ES-I3 (cell line): Measurements from ENCODE around the gene CEMIP2.
"Not testable (repeated sequence)": the region's sequence is repeated elsewhere in the genome, so short reads cannot be mapped to it uniquely, and the experiment has no call there.

ENCODE experiments used
- H3K36me3 ChIP-seq: 2 replicates; pipeline ENCODE4 v1.6.1; 2013; ENCODE audit warnings: mild to moderate bottlenecking, low read length, control low read depth, moderate library complexity; ENCODE audit not compliant: insufficient read depth
- H3K4me1 ChIP-seq: 2 replicates; pipeline ENCODE4 v1.6.1; 2013; ENCODE audit warnings: mild to moderate bottlenecking, control low read depth, low read length; ENCODE audit not compliant: insufficient read depth
- H3K9ac ChIP-seq: 2 replicates; pipeline ENCODE4 v1.6.1; 2013; ENCODE audit warnings: low read depth, mild to moderate bottlenecking, low read length, moderate library complexity
- H3K9me3 ChIP-seq: 2 replicates; pipeline ENCODE4 v1.6.1; 2013; ENCODE audit warnings: mild to moderate bottlenecking, low read length, moderate library complexity; ENCODE audit not compliant: control insufficient read depth, insufficient read depth

The CEMIP2 gene

DNA sequence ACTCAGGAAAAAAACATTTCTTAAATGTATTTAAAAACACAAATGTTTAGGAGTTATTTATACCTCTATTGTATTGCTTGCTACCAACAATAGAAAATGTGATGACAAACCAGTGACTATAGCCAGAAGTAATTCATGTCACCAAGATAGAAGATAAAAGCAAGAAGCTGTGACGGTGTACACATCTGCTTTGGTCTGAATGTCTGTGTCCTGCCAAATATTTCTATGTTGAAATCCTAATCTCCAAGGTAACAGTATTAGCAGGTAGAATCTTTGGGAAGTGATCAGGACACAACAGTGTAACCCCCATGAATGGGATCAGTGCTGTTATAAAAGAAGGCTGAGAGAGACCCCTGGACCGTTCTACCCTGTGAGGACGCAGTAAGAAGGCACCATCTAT is 74.7 kb downstream of the CEMIP2 start:
- H3K36me3 ChIP-seq = peaks cover 9% of the 10 kb centered on the region; the same call in 1 of the 2 replicates
- no peaks in the 10 kb centered on the region for H3K4me1 ChIP-seq
- no peaks in the 10 kb centered on the region for H3K9me3 ChIP-seq
- no peak overlapping the region for H3K9ac ChIP-seq

DNA sequence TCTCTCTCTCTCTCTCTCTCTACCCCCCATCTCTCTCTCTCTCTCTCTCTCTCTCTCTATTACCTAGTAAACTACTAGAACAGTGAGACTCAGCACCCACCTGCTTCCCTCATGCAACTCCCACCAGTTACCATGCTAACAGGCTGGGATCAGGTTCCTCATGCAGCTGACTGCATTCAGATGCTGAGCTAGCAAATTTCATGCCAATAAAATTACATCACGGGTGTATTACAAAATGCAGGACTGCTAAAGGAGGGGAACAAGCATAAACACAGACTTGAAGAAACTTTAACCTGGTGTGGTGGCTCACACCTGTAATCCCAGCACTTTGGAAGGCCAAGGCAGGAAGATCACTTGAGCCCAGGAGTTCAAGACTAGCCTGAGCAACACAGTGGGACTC is 76.0 kb downstream of the CEMIP2 start:
- H3K9ac ChIP-seq = no peak overlapping the region
- H3K9me3 ChIP-seq = no peaks in the 10 kb centered on the region
- H3K4me1 ChIP-seq = no peaks in the 10 kb centered on the region
- peaks cover 3% of the 10 kb centered on the region; the same call in 1 of the 2 replicates for H3K36me3 ChIP-seq

DNA sequence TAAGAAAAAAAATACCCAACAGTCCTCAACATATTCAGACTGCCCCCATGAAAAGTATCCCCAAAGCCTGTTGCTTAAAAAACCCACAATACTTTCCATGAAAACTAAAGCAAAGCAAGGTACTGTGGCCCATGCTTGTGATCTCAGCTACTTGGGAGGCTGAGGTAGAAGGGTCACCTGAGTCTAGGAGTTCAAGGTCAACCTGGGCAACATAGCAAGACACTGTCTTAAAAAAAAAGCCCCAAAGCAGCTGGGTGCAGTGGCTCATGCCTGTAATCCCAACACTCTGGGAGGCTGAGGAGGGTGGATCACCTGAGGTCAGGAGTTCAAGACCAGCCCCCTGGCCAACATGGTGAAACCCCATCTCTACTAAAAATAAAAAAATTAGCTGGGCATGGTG is 76.7 kb downstream of the CEMIP2 start:
- not testable (repeated sequence) for H3K9me3 ChIP-seq, H3K9ac ChIP-seq, H3K36me3 ChIP-seq, H3K4me1 ChIP-seq

- H3K36me3 ChIP-seq = peaks cover 3% of the 10 kb centered on the region; the same call in 1 of the 2 replicates
Observed at GRCh38 chr9:71690689-71691435, 77.5 kb downstream of the CEMIP2 start.

GRCh38 chr9:71690063-71690688 is 78.1 kb downstream of the CEMIP2 start:
- Histone ChIP-seq H3K4me1 (no peaks in the 10 kb centered on the region), H3K9me3 (no peaks in the 10 kb centered on the region), H3K36me3 (peaks cover 3% of the 10 kb centered on the region; the same call in 1 of the 2 replicates), H3K9ac (no peak overlapping the region)

More at GRCh38 chr9:71690689-71691435, 77.5 kb downstream of the CEMIP2 start:
- Histone ChIP-seq H3K4me1 (no peaks in the 10 kb centered on the region), H3K9me3 (no peaks in the 10 kb centered on the region), H3K9ac (no peak overlapping the region)

DNA sequence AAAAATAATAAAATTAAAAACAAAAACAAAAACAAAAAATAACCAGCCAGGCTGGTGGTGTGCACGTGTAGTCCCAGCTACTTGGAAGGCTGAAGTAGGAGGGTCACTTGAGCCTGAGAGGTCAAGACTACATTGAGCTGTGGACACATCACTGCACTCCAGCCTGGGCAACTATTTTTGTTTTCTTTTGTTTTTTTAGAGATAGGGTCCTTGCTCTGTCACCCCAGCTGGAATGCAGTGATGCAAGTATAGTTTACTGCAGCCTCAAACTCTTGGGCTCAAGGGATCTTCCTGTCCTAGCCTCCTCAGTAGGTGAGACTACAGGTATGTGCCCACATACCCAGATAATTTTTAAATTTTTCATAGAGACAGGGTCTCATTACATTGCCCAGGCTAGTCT is 80.6 kb downstream of the CEMIP2 start:
- H3K9me3 ChIP-seq = no peaks in the 10 kb centered on the region
- H3K9ac ChIP-seq = no peak overlapping the region
- peaks cover 15% of the 10 kb centered on the region for H3K4me1 ChIP-seq
- no peaks in the 10 kb centered on the region for H3K36me3 ChIP-seq

DNA sequence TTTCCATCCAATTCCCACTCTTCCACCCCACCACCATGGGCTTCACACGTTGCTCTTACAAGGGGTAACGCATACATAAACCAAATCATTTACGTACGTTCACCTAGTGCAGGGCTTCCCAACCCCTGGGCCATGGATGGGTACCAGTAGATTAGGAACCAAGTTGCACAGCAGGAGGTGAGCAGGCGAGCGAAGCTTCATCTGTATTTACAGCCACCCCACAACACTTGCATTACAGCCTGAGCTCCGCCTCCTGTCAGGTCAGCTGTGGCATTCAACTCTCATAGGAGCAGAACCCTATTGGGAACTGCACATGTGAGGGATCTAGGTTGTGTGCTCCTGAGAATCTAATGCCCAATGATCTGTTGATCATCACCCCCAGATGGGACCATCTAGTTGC is 82.3 kb downstream of the CEMIP2 start:
- no peaks in the 10 kb centered on the region for H3K36me3 ChIP-seq
- H3K9me3 ChIP-seq = no peaks in the 10 kb centered on the region
- H3K9ac ChIP-seq = no peak overlapping the region
- H3K4me1 ChIP-seq = peaks cover 21% of the 10 kb centered on the region

DNA sequence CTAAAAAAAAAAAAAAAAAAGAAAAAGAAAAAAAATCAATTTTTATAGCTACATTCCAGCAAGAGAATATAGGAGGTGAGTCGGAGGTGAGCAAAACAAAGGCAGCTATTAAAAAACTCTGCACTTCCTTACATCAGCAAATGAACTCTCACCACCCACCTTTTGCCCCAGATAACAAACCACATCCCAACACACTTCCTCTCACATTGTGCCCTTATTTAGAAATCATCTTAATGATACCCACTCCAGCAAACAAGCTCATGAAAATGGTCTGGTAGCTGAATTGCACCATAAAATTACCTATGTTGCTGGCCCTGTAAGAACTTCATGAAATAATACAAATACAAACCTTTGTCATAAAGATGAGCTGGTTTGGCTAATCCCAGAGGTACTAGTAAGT is 82.9 kb downstream of the CEMIP2 start:
- Histone ChIP-seq H3K36me3 (no peaks in the 10 kb centered on the region), H3K4me1 (peaks cover 21% of the 10 kb centered on the region), H3K9me3 (no peaks in the 10 kb centered on the region), H3K9ac (no peak overlapping the region)

DNA sequence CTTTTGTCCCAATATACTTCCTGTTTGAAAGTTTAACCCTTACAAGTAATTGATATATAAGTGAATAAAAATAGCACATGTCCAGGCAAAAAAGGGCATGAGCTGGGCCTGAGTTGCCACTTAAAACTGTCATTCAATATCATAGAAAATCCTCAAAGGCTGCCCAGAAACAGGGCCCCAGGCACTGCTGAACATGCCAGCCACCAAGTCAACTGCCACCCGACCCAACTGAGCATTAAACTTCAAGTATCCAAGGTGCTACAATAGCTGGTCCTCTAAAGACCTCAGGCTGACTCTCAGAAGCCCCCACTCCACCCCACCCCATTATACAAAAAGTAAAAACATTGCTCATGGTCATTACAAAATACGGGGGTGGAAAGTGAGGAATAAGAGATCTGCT is 83.7 kb downstream of the CEMIP2 start:
- Histone ChIP-seq H3K4me1 (peaks cover 21% of the 10 kb centered on the region), H3K36me3 (no peaks in the 10 kb centered on the region), H3K9me3 (no peaks in the 10 kb centered on the region), H3K9ac (no peak overlapping the region)

GRCh38 chr9:71683598-71684235 is 84.6 kb downstream of the CEMIP2 start:
- Histone ChIP-seq H3K36me3 (no peaks in the 10 kb centered on the region), H3K9ac (no peak overlapping the region), H3K9me3 (no peaks in the 10 kb centered on the region), H3K4me1 (peaks cover 21% of the 10 kb centered on the region)

DNA sequence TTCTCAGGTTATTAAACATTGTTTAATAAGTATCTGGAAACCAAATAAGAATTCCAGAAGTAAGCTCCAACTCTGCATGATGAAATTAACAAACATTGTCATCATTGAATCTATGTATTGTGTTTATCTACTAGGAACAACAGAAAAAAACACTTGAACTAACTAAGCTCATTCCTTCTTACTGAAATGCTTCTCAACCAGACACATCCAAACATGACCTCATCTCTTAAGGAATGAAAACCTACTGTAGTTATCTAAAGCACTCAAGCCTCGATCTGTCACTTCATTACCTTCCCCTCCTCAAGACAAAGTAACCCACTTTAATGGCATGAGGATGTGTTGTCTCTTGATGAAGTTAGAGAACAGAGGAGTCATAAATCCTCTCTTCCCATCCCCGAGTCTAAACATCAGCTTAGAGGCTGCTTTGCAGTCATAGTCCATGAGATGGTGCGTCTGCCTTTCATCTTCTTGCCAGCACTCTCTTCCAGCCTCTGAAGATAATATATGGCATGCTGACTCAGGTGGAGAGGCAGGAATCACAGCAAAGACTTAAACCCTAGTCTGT is 86.5 kb downstream of the CEMIP2 start:
- no peaks in the 10 kb centered on the region for H3K9me3 ChIP-seq
- H3K36me3 ChIP-seq = no peaks in the 10 kb centered on the region
- peaks cover 21% of the 10 kb centered on the region for H3K4me1 ChIP-seq
- H3K9ac ChIP-seq = no peak overlapping the region

GRCh38 chr9:71681104-71681707 is 87.1 kb downstream of the CEMIP2 start:
- H3K4me1 ChIP-seq = peaks cover 21% of the 10 kb centered on the region
- H3K36me3 ChIP-seq = no peaks in the 10 kb centered on the region
- H3K9ac ChIP-seq = no peak overlapping the region
- H3K9me3 ChIP-seq = peaks cover 4% of the 10 kb centered on the region; the same call in 1 of the 2 replicates

DNA sequence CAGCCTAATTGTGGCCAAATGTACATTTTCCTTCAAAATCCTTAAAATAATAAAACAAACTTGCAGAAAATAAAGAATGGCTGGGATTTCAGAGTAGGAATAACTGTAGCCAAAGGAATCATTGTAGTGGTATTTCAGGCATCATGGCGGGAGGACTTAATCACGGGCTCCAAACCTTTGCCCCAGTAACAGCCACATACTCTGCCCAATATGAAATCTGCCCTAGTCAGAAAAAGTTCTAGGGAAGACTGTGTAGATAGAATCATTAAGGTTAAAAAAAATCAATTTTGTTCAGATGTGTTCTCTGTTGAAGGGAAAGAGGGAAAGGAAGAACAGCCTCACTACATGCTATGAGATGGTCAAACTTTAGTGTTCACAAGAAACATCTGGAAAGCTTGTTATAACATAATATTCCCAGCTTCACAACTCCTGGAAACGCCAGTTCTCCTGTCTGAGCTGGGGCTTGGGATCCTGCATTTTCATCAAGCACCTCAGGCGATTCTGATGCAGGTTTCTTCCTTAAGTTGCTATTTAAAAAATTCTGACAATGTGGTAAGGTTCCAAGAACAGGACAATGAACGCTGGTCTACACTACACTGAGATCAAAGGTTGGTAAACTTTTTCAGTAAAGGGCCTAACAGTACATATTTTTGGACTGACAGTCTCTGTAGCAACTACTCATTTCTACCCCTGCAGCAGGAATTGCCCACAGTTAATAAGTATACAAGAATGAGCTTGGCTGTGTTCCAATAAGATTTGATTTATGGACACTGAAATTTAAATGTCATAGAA is 87.9 kb downstream of the CEMIP2 start:
- H3K36me3 ChIP-seq = no peaks in the 10 kb centered on the region
- no peak overlapping the region for H3K9ac ChIP-seq
- peaks cover 4% of the 10 kb centered on the region; the same call in 1 of the 2 replicates for H3K9me3 ChIP-seq
- H3K4me1 ChIP-seq = peaks cover 21% of the 10 kb centered on the region

GRCh38 chr9:71678999-71679398 is 89.3 kb downstream of the CEMIP2 start:
- peaks cover 4% of the 10 kb centered on the region; the same call in 1 of the 2 replicates for H3K9me3 ChIP-seq
- H3K9ac ChIP-seq = no peak overlapping the region
- peaks cover 14% of the 10 kb centered on the region for H3K4me1 ChIP-seq
- H3K36me3 ChIP-seq = no peaks in the 10 kb centered on the region
